Stimulated activated memory B cell treated with anti-CD40 and anti-IgM and Interleukin-4, amounts not matched to agents 10 μg/mL and 1 μg/mL and 100 μg/mL, for 72 hours (primary cell): ENCODE results near the gene CORIN.
"Not testable (repeated sequence)": the region's sequence is repeated elsewhere in the genome, so short reads cannot be mapped to it uniquely, and the experiment has no call there.

ENCODE experiments used
- ATAC-seq: fragments of 150-1000 bp; cut with Tn5 transposase; 2 replicates; pipeline ENCODE4 v1.10.0; 2021
- H3K27ac Mint-ChIP-seq: one replicate; pipeline ENCODE4 v1.8.0; 2022; ENCODE audit warnings: mild to moderate bottlenecking, mixed read lengths
- H3K27me3 Mint-ChIP-seq: one replicate; pipeline ENCODE4 v1.8.0; 2022; ENCODE audit warnings: mixed read lengths
- H3K36me3 Mint-ChIP-seq: one replicate; pipeline ENCODE4 v1.8.0; 2022; ENCODE audit warnings: mixed read lengths
- H3K4me1 Mint-ChIP-seq: one replicate; pipeline ENCODE4 v1.8.0; 2022; ENCODE audit warnings: mixed read lengths
- H3K4me3 Mint-ChIP-seq: one replicate; pipeline ENCODE4 v1.8.0; 2022; ENCODE audit warnings: mild to moderate bottlenecking, moderate library complexity, mixed read lengths
- H3K9me3 Mint-ChIP-seq: one replicate; pipeline ENCODE4 v1.8.0; 2022; ENCODE audit warnings: mixed read lengths

The CORIN gene

GRCh38 chr4:47705326-47705981, 132.4 kb downstream of the CORIN start:
- H3K4me3 Mint-ChIP-seq = no peak overlapping the region
- no peak for ATAC-seq
- H3K27me3 Mint-ChIP-seq = peaks cover 23% of the 10 kb centered on the region
- no peak overlapping the region for H3K27ac Mint-ChIP-seq
- no peaks in the 10 kb centered on the region for H3K4me1 Mint-ChIP-seq
- no peaks in the 10 kb centered on the region for H3K36me3 Mint-ChIP-seq
- H3K9me3 Mint-ChIP-seq = no peaks in the 10 kb centered on the region

DNA sequence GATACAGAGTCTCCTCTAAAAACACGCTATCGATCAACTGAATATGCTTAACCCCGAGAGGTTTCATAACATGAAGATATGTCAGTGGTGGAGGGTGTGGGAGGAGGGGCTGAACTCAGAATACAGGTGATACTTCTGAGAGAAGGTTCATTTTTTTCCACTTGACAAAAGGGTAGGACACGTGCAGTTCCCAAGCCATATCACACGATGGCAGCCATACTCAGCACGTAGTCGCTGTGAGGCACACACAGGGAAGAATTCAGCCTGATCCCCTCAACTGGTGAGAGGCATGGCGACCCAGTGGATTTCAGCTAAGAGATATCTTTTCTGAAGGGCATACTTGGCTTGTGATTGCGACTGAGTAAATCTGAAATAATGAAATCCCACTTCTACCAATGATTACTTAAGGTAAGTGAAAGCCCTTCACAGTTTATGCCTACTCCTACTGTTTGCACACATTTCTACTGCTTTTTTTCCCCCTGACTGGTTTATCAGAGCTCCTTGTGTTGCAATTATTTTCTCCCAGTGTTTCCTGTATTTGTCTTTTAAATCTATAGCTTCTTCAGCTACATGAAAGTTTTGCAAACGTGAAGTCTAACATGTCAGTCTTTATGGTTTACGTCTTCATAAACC, 133.1 kb downstream of the CORIN start:
- Mint-ChIP-seq H3K4me1 (no peaks in the 10 kb centered on the region), H3K27ac (no peak overlapping the region), H3K9me3 (no peaks in the 10 kb centered on the region), H3K27me3 (peaks cover 17% of the 10 kb centered on the region), H3K36me3 (no peaks in the 10 kb centered on the region), H3K4me3 (no peak overlapping the region)
- ATAC-seq = no peak

DNA sequence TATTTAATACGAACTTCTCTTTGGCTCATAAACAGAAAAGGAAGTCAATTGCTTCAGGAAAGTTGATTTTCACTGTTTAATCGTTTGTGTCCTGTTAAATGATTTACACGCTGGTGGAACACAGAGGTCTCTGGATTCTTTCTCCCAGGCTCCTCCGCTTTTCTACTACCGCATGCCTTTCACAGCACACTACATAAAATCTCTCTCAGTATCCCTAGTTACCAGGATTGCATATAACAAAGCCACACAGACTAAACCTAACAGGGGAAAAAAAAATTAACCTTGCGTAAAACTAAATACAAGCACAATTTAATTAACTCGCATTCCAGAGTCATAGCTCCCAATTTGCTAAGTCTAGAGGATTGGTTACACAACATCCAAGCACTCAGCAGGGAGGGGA, 133.9 kb downstream of the CORIN start:
- Mint-ChIP-seq H3K4me1 (no peaks in the 10 kb centered on the region), H3K27ac (no peak overlapping the region), H3K9me3 (no peaks in the 10 kb centered on the region), H3K36me3 (no peaks in the 10 kb centered on the region), H3K27me3 (peaks cover 17% of the 10 kb centered on the region), H3K4me3 (no peak overlapping the region)
- no peak for ATAC-seq

DNA sequence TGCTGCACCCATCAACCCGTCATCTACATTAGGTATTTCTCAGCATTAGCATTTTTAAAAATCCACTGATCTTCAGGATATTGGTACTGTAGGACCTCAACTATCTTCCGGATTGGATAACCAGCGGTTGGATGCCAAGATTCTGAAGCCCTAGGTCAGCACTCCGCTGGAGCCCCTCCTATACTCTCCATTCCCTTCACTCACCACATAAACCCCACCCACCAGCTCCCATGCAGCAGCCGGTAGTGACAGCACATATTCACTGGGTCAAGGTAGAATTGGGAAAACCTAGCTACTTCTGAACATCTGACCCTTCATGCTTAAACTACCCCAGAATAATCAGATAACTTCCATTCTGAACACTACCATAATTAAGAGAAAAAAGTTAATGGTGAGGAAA, 134.9 kb downstream of the CORIN start:
- peaks cover 17% of the 10 kb centered on the region for H3K27me3 Mint-ChIP-seq
- H3K4me3 Mint-ChIP-seq = no peak overlapping the region
- H3K9me3 Mint-ChIP-seq = no peaks in the 10 kb centered on the region
- no peaks in the 10 kb centered on the region for H3K4me1 Mint-ChIP-seq
- ATAC-seq = no peak
- H3K36me3 Mint-ChIP-seq = no peaks in the 10 kb centered on the region
- H3K27ac Mint-ChIP-seq = no peak overlapping the region

DNA sequence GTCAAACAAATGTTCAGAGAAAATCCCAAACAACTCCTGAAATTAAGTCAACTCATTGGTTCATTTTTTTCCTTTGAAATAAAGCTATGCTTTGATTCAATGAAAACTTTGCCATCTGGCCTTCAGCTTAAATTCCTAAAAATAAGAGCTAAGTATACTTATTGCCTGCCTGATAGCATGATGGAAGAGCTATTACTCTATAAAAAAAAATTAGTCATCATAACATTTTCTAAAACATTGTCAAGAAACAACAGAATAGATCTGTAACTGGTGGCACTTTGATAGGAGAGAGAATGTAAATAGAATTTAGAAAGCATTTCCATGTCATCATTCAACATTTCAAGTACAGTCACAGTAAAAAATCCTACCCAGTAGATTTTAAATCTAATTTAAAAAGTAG, 136.6 kb downstream of the CORIN start:
- H3K4me3 Mint-ChIP-seq = no peak overlapping the region

GRCh38 chr4:47698837-47699236, 139.0 kb downstream of the CORIN start:
- Mint-ChIP-seq H3K9me3 (no peaks in the 10 kb centered on the region), H3K4me1 (no peaks in the 10 kb centered on the region), H3K4me3 (no peak overlapping the region), H3K27me3 (peaks cover 21% of the 10 kb centered on the region), H3K27ac (no peak overlapping the region), H3K36me3 (no peaks in the 10 kb centered on the region)
- no peak for ATAC-seq

More for the DNA sequence above, 136.6 kb downstream of the CORIN start:
- H3K36me3 Mint-ChIP-seq = no peaks in the 10 kb centered on the region
- no peak overlapping the region for H3K27ac Mint-ChIP-seq
- ATAC-seq = no peak
- H3K27me3 Mint-ChIP-seq = peaks cover 24% of the 10 kb centered on the region
- no peaks in the 10 kb centered on the region for H3K4me1 Mint-ChIP-seq
- no peaks in the 10 kb centered on the region for H3K9me3 Mint-ChIP-seq

- Mint-ChIP-seq H3K36me3 (no peaks in the 10 kb centered on the region), H3K4me3 (no peak overlapping the region), H3K27ac (no peak overlapping the region), H3K4me1 (no peaks in the 10 kb centered on the region), H3K9me3 (no peaks in the 10 kb centered on the region), H3K27me3 (peaks cover 11% of the 10 kb centered on the region)
- ATAC-seq = no peak
Measured at GRCh38 chr4:47696823-47697222, 141.0 kb downstream of the CORIN start.

- Mint-ChIP-seq H3K4me3 (no peak overlapping the region), H3K27ac (no peak overlapping the region), H3K4me1 (no peaks in the 10 kb centered on the region), H3K9me3 (no peaks in the 10 kb centered on the region), H3K36me3 (no peaks in the 10 kb centered on the region), H3K27me3 (peaks cover 11% of the 10 kb centered on the region)
- ATAC-seq = no peak
Measured at GRCh38 chr4:47695260-47695659, 142.6 kb downstream of the CORIN start.

DNA sequence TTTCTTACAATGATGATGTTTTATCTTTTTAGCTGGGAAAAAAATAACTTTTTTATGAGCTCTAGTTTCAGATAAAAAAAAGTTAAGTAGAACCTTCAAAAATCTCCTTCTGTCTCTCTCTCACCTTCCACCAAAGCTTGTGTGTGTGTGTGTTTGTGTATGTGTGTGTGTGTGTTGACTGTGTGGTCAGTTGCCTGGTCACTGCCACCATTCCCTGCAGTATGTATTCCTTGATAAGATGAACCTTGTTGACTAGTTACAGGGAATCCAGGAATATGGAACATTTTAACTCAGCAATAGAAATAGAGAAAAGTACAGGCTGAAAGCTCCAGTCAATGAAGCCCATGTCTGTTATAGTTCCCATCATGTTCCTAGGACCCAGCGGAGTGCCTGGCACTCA, 143.5 kb downstream of the CORIN start:
- H3K27me3 Mint-ChIP-seq = peaks cover 11% of the 10 kb centered on the region
- H3K9me3 Mint-ChIP-seq = no peaks in the 10 kb centered on the region
- H3K36me3 Mint-ChIP-seq = no peaks in the 10 kb centered on the region
- no peak for ATAC-seq
- no peak overlapping the region for H3K4me3 Mint-ChIP-seq
- H3K4me1 Mint-ChIP-seq = no peaks in the 10 kb centered on the region
- no peak overlapping the region for H3K27ac Mint-ChIP-seq

DNA sequence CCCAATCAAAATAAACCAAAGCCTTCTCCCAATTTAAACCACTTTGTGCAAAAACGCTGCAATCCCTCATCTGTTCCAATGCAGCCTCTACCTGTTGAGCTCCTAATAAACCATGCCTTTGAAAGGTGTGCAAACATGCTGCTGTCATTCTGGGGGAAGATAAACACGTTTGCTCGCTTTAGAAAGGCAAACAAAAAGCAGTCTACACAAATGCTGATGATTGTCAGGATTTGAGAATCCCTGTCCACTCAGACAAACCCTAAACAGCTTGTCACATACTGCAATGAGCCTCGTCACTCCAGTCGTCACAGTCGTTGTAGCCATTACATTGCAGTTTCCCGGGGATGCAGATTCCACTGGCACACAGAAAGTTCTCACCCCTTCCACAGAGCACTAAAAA, 145.2 kb downstream of the CORIN start:
- Mint-ChIP-seq H3K27ac (no peak overlapping the region), H3K4me1 (no peaks in the 10 kb centered on the region), H3K9me3 (no peaks in the 10 kb centered on the region), H3K36me3 (no peaks in the 10 kb centered on the region), H3K27me3 (peaks cover 11% of the 10 kb centered on the region), H3K4me3 (no peak overlapping the region)
- no peak for ATAC-seq

DNA sequence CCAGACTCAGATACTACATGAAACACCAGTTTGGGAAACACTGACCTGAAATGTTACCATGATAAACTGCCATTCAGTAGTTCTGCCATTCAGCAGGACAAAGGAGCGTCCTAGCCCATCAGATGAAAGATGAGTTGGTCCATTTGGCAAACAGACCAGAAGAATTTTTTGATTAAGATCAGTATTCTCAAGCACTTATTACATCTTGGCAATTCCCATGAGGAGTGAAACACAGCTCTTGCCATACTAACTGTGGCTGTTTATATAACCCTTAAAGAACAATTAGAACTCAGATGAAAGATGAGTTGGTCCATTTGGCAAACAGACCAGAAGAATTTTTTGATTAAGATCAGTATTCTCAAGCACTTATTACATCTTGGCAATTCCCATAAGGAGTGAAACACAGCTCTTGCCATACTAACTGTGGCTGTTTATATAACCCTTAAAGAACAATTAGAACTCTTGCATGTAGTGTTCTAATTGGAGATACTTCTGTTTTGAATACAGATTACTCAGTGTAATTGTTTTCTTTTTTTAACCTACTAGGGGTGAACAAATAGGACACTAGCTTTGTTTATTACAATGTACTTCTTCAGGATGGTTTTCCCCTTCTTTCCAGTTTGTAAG, 146.0 kb downstream of the CORIN start:
- not testable (repeated sequence) for ATAC-seq, H3K4me1 Mint-ChIP-seq, H3K36me3 Mint-ChIP-seq, H3K9me3 Mint-ChIP-seq, H3K4me3 Mint-ChIP-seq, H3K27ac Mint-ChIP-seq, H3K27me3 Mint-ChIP-seq

DNA sequence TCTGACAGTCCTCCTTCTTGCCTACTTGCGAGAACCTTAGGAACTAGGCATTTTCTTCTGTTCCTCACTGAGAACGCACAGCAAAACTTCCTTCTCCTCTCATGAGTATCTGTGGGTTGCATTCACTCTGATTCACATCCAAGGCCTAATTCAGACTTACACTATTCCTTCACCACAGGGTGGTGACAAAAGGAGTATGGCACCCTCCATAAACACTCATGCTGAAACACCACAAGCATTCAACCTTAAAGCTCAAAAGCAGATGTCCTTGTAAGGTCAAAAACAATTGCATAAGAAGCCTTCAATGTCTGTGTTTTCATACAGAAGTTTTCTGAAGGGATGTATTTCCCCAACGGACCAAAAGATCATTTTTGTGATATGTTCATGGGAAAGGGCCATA, 147.3 kb downstream of the CORIN start:
- Mint-ChIP-seq H3K4me3 (no peak overlapping the region), H3K36me3 (no peaks in the 10 kb centered on the region), H3K27ac (no peak overlapping the region), H3K9me3 (no peaks in the 10 kb centered on the region), H3K4me1 (peaks cover 5% of the 10 kb centered on the region), H3K27me3 (no peaks in the 10 kb centered on the region)
- no peak for ATAC-seq

DNA sequence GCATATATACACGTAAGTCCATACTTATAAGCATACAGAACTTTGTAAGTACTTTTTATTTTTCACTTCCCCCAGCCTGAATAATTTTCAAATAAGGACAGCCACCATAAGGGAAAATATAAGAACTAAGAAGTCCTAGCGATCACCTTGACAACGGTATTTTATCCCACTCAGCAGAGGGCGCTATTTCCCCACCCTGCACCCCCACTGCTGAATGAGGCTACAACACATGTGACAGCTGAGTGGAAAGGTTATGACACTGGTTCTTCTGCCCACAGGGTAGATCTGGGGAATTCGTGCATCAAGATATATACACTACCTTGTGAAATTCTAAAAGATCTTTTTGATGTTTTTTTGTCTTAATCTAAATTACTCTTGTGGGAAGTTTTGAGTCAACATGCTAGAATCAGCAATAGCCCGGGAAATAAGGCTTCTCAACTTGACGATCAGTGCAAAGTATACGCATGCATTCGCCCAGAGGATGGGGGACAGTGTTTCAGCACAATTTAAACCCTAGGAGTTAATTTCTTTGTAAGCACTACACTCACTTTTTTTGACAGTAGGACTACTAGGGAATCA, 151.5 kb downstream of the CORIN start:
- Mint-ChIP-seq H3K27ac (no peak overlapping the region), H3K4me3 (no peak overlapping the region), H3K27me3 (peaks cover 22% of the 10 kb centered on the region), H3K4me1 (peaks cover 5% of the 10 kb centered on the region), H3K36me3 (no peaks in the 10 kb centered on the region), H3K9me3 (no peaks in the 10 kb centered on the region)
- peak; percentile 50 for ATAC-seq

DNA sequence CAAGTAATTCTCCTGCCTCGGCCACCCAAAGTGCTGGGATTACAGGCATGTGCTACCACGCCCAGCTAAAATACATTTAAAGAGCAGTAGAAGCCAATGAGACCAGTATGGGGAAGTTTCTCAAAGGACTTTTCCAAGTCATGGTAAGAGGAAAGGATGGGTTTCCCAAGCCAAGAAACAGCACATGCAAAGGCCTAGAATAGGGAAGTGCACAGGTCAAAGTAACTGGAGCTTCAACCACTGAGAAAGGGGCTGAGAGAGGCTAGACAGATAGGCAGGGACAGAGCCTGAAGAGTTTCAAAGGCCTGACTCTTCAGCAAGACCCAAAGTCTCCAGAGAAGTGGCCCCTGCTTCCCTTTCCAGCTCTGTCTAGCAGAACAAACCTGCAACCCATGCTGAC, 162.1 kb downstream of the CORIN start:
- Mint-ChIP-seq H3K4me3 (no peak overlapping the region), H3K4me1 (no peaks in the 10 kb centered on the region), H3K27me3 (peaks cover 16% of the 10 kb centered on the region), H3K36me3 (no peaks in the 10 kb centered on the region), H3K27ac (no peak overlapping the region), H3K9me3 (no peaks in the 10 kb centered on the region)
- ATAC-seq = no peak

- no peaks in the 10 kb centered on the region for H3K9me3 Mint-ChIP-seq
- ATAC-seq = no peak
- H3K4me3 Mint-ChIP-seq = no peak overlapping the region
- no peak overlapping the region for H3K27ac Mint-ChIP-seq
- H3K4me1 Mint-ChIP-seq = no peaks in the 10 kb centered on the region
- H3K27me3 Mint-ChIP-seq = no peaks in the 10 kb centered on the region
- no peaks in the 10 kb centered on the region for H3K36me3 Mint-ChIP-seq
Measured at GRCh38 chr4:47674144-47674543, 163.7 kb downstream of the CORIN start.

- no peak overlapping the region for H3K27ac Mint-ChIP-seq
- no peaks in the 10 kb centered on the region for H3K27me3 Mint-ChIP-seq
- no peak for ATAC-seq
- H3K36me3 Mint-ChIP-seq = no peaks in the 10 kb centered on the region
- H3K4me3 Mint-ChIP-seq = no peak overlapping the region
- H3K9me3 Mint-ChIP-seq = no peaks in the 10 kb centered on the region
- H3K4me1 Mint-ChIP-seq = no peaks in the 10 kb centered on the region
Measured at GRCh38 chr4:47672696-47673095, 165.2 kb downstream of the CORIN start.
